GM19099 (cell line): ENCODE measurements around the gene ANO4.

Source experiments
- POLR2A ChIP-seq: IDR thresholded peaks from 3 replicates; pipeline ENCODE4 v1.6.1; 2011; ENCODE audit warnings: low read depth; ENCODE audit not compliant: insufficient read length; ENCODE audit errors: extremely low read depth

ANO4 gene

DNA sequence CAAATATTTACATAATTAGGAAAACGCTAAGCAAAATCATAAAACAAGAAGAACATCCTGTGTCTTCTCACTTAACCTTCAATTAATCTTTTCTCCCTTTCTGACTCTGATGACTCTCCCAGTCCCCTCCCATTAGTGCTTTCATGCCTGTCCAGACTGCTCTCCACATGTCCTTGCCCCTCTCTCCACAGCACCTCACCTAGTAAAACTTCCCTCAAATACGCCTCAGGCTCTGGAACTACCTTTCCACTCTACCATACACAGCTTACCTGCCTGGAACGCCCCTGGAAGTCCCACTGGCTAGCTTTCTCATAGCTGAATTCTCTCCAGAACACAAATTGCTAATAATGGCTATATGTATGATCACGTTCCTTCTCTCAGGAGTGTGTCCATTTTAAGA is 370.7 kb downstream of the ANO4 start:
- no peak for TF ChIP-seq POLR2A

DNA sequence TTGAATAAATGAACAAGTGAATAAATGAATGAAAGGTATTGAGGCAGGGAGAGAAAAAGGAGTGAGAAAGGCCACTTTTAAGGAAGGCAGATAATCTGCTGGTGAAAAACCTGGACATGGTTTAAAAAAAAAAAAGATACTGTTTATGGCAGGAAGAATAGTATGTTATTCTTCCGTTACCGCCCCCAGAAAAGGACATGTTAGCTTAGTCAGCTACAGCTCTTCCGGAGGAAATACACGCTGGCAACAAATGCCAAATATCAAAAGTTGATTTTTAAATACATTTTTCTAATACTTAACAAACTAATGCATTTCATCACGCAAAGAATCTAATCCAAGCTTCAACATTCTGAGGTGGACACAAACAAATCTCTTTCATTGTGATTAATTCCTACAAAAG is 372.3 kb downstream of the ANO4 start:
- TF ChIP-seq POLR2A = no peak

- TF ChIP-seq POLR2A = no peak
These were observed 373.4 kb downstream of the ANO4 start for GRCh38 chr12:101168001-101168400.

DNA sequence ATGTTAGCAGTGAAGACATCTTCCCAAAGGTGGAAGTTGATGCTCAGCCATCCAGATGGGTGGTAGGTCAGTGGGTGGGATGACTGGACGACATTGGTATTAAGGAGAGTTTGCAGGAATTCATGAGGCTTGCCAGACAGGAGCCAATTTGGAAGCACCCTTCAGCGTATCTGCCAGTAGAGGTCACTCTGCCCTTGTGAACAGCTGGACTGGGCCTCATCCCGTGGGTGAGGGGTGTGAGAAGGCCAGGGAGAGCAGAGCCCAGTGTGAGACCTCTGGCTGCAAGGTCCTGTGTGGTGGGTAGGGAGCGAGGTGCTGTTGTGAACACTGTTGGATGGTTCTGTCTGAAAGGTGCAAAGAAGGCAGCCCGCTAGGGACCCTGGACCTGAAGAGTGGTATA is 377.7 kb downstream of the ANO4 start:
- TF ChIP-seq POLR2A = no peak

GRCh38 chr12:101173197-101173749 is 378.7 kb downstream of the ANO4 start:
- TF ChIP-seq POLR2A = no peak

GRCh38 chr12:101174541-101174940 is 380.0 kb downstream of the ANO4 start:
- no peak for TF ChIP-seq POLR2A
